Hepatocyte (in vitro differentiated cells): ENCODE data around the gene RAB33A.

ENCODE experiments used
- EZH2 ChIP-seq: fragments of 200-600 bp; sonication (generic); IDR thresholded peaks from 2 replicates; pipeline ENCODE4 v1.6.1; 2016; ENCODE audit warnings: antibody characterized with exemption, mild to moderate bottlenecking, borderline replicate concordance
- EZH2phosphoT487 ChIP-seq: fragments of 200-600 bp; sonication (generic); IDR thresholded peaks from one replicate; pipeline ENCODE4 v1.6.1; 2018; ENCODE audit warnings: antibody characterized with exemption, mild to moderate bottlenecking, low read depth, moderate library complexity; ENCODE audit not compliant: unreplicated experiment, severe bottlenecking
- TF ChIP-seq, protein P1 (sequence below): fragments of 200-600 bp; sonication (generic); IDR thresholded peaks from 2 replicates; pipeline ENCODE4 v1.5.1; 2016; ENCODE audit warnings: antibody characterized with exemption, mild to moderate bottlenecking; ENCODE audit not compliant: poor library complexity

DNA sequence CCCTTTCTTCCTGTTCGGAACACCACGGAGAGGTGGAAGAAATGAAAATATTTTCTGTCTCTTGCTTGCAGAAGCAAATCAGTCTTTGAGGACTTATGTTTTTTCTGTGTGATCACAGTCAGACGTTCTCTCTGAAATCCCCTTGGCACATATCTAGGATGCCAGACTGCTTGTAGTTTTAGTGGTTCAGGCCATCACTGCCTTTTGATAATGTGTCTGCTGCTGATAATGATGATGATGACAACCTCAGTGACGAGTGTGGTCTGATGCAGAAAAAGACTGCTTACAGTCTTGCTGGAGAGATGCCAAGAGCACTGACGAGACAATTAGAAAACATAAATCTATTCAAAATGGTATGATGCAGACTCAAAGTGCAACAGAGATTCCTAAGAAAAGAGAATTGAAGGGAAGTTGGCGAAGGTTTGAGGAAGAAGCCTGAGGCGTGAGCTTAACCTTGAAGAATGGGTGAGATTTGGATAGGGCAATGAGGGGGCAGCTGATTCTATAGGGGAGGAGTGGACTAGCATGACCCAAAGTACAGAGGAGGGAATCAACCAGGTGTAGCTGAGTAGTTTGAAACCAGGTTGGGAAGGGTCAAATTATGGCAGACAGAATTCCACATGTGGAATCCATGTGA, 7.9 kb downstream of the RAB33A start:
- TF ChIP-seq, protein P1, sequence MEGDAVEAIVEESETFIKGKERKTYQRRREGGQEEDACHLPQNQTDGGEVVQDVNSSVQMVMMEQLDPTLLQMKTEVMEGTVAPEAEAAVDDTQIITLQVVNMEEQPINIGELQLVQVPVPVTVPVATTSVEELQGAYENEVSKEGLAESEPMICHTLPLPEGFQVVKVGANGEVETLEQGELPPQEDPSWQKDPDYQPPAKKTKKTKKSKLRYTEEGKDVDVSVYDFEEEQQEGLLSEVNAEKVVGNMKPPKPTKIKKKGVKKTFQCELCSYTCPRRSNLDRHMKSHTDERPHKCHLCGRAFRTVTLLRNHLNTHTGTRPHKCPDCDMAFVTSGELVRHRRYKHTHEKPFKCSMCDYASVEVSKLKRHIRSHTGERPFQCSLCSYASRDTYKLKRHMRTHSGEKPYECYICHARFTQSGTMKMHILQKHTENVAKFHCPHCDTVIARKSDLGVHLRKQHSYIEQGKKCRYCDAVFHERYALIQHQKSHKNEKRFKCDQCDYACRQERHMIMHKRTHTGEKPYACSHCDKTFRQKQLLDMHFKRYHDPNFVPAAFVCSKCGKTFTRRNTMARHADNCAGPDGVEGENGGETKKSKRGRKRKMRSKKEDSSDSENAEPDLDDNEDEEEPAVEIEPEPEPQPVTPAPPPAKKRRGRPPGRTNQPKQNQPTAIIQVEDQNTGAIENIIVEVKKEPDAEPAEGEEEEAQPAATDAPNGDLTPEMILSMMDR = no peak
- no peak for TF ChIP-seq EZH2
- TF ChIP-seq EZH2phosphoT487 = no peak
